GM18502 (cell line): Measurements from ENCODE around the gene SLX9.

ENCODE experiments used
- ATAC-seq: cut with Tn5 transposase; IDR thresholded peaks from one replicate; pipeline ENCODE4 v1.9.1; 2021; ENCODE audit warnings: mild to moderate bottlenecking; ENCODE audit not compliant: unreplicated experiment, poor library complexity

SLX9 gene, protein sequence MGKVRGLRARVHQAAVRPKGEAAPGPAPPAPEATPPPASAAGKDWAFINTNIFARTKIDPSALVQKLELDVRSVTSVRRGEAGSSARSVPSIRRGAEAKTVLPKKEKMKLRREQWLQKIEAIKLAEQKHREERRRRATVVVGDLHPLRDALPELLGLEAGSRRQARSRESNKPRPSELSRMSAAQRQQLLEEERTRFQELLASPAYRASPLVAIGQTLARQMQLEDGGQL

DNA sequence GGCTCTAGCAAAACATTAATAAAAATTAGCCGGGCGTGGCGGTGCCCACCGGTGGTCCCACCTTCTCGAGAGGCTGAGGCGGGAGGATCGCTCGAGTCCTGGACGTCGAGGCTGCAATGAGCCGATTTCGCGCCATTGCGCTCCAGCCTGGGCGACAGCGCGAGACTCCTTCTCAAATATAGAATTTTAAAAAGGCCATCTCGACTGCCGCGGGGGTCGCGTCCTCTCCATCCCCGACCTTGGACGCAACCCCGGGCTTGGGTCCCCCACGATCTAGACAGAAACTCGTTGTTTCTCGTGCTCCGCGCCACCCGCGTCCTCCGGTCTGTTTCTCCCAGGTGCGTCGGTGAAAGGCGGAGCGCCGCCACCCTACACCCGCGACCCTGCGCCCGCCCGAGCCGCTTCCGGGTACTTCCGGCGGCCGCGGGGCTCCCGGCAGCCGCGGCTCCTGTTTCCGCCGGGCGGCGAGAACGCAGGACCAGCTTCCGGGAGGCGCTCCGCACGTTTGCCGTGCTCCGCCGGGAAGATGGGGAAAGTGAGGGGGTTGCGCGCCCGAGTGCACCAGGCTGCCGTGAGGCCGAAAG lies at the start of gene SLX9:
Gene SLX9, plus strand, starts transcription at position 498 of the 584 bp plus-strand sequence. Its CDS starts 29 bp downstream, at position 527.
- peak; percentile 70 for ATAC-seq

- no peak for ATAC-seq
Measured at GRCh38 chr21:44890338-44890931, 49.4 kb upstream of the SLX9 start.

- no peak for ATAC-seq
Measured at GRCh38 chr21:44890961-44891541, 48.8 kb upstream of the SLX9 start.

GRCh38 chr21:44891631-44892031 lies 48.2 kb upstream of the SLX9 start:
- ATAC-seq = no peak

DNA sequence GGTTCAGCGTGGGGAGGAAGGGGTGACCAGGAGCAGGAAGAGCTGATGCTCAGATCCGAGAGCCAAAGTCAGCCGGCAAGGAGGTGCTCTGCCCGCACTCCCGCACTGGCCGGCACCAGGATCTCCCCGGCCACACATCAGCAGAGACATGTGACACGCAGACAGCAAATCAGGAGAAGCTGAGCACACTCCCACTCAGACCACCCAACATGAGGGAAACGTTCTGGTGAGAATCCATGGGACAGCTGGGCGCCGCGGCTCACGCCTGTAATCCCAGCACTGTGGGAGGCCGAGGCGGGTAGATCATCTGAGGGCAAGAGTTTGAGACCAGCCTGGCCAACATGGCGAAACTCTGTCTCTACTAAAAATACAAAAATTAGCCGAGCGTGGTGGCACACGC lies 47.7 kb upstream of the SLX9 start:
- no peak for ATAC-seq

DNA sequence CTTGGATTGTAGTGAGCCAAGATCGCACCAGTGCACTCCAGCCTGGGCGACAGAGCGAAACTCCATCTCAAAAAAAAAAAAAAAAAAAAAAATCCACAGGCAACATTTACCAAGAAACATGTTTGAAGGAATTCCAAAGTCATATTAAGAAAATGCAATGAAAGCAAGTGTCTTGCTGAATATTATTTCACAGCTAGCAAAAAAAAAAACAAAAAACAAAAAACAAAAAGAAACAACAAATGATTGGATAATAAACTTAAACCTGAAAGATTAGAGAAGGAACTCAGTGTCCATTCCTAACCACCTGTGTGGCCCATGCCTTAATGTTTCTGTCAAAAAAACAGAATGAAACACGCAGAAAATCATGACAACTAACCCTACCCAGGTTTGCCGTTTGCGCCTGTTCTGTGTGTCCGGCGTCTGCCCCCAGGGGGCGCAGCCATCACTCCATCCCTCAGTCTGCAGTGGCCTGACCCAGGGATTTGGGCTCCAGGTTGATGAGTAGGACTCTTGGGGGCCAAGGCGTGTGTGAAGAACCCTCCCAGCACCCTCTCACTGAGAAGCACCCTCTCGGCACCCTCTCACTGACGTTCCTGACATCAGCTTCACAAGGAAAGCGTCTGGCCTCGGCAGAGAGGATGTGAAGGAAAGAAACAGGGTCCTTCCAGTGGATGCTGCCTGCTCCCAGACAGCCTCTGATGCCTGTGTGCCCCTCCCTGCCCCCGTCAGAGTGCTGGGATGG lies 47.1 kb upstream of the SLX9 start:
- ATAC-seq = no peak

- no peak for ATAC-seq
Measured at GRCh38 chr21:44893278-44893556, 46.6 kb upstream of the SLX9 start.

DNA sequence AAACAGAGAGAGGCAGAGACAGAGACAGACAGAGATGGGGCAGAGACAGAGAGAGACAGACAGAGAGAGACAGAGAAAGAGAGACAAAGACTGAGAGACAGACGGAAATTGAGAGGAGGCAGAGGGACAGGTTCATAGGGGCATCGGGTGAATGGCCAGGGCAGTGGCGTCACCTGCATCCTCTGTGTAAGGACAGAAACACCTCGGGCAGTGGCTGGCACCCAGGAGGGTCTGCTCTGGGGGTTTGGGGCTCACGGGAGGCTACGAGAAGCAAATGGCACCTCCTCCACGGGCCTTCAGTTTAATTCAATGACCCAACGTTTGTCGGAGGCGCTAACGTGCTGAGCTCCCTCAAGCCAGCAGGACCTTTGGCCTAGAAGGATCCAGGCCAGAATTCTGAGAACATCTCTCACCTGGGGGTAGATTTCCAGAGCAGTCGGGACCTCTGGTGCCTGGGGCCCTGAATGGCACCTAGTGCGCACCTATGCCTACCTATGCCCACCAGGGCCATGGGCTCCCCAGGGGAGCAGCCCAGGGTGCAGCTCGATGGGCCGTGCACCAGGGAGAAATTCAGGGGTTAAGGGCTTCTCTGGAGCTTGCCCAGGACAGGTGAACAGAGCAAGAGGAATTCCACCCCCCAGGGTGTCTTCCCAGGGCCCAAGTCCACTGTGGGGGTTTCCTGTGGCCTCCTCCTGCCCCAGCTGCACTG lies 45.7 kb upstream of the SLX9 start:
- ATAC-seq = no peak

- no peak for ATAC-seq
Measured at GRCh38 chr21:44894687-44895302, 45.0 kb upstream of the SLX9 start.

- no peak for ATAC-seq
Measured at GRCh38 chr21:44895859-44896258, 44.0 kb upstream of the SLX9 start.

DNA sequence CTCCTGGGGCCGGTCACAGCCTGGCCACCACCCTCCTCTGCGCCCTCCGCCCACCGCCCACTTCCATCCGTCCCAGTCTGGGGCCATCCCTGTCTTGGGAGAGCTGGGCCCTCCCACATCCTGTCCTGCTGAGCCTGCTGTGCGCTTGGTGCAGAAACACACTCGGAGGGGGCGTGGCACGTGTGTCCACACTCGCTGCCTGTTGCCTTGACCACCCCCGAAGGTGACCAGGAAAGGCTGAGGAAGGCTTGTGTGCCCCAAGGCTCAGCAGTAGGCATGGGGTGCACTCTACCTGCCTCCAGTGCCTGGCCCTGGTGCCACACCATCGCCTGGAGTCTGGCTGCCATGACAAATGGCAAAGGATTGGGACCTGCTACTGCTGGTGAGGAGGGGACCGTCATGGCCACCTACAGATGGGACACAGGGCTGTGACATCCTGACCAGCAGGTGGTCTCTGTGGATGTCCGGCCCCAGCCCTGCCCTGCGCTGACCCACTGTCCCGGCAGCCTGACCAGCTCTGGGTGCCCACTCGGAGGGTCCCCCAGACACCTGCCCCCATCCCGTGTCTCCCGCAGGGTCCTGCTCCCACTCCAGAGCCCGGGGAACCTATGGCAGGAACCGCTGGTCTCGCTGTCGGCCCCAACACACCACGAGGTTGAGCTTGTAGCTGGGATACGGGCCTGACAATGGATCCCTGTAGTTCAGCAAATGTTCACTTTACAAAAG lies 43.1 kb upstream of the SLX9 start:
- no peak for ATAC-seq

GRCh38 chr21:44897326-44898010 lies 42.4 kb upstream of the SLX9 start:
- no peak for ATAC-seq

DNA sequence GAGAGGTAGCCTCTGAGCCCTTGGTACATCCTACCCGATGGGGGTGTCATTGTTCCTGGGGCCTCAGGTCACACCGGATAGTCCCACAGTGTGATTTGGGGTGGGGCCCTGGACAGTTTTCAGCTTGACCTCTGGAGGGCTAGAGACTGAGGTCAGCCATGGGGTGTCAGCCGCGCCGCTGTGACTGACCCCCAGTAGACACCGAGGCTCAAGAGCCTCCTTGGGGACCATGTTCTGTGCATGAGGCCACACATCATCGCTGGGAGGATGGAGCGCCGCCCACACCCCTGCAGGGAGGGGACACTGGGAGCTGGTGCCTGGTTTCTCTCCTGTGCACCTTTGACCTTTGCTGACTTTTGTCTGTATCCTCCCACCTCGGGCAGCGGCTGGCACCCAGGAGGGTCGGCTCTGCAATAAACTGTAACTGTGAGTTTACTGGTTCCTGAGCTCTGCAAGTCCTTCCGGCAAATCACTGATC lies 41.8 kb upstream of the SLX9 start:
- ATAC-seq = no peak

- ATAC-seq = no peak
Measured at GRCh38 chr21:44898851-44899767, 40.7 kb upstream of the SLX9 start.

DNA sequence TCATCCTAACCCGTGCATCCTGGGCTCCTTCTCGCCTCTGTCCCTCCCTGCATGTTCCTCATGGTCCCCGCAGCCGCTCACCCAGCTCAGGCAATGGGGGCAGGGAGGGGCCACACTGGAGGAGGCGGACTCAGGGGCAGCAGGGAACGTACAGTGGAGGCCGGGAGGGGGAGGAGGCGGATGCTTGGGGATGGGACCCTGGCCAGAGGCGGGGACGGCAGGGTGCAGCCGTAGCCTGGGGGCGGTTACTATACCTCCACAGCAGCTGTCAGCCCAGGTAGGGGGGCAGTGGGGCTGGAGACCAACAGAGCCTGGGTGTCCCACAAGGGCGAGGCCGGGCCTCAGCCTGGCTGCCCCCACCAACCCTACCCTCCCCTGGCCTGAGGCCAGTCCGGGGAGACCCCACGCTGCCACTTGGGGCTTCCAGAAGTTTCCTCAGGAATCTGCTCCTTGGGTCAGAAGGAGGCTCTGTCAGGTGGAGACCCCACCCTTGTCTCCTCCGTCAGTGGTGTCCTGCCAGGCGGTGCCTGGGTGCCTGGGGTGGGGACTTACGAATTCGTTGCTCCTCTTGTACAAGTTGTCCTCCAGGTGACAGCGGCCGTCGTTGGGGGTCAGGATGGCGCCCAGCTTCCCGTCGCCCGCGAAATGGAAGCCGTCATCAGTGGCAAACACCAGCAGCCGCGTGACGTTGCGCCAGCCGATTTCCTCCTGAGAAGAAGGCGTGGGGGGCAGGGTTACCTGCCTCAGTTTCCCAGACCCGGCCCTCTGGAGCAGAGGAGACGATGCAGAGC lies 39.9 kb upstream of the SLX9 start:
- no peak for ATAC-seq

DNA sequence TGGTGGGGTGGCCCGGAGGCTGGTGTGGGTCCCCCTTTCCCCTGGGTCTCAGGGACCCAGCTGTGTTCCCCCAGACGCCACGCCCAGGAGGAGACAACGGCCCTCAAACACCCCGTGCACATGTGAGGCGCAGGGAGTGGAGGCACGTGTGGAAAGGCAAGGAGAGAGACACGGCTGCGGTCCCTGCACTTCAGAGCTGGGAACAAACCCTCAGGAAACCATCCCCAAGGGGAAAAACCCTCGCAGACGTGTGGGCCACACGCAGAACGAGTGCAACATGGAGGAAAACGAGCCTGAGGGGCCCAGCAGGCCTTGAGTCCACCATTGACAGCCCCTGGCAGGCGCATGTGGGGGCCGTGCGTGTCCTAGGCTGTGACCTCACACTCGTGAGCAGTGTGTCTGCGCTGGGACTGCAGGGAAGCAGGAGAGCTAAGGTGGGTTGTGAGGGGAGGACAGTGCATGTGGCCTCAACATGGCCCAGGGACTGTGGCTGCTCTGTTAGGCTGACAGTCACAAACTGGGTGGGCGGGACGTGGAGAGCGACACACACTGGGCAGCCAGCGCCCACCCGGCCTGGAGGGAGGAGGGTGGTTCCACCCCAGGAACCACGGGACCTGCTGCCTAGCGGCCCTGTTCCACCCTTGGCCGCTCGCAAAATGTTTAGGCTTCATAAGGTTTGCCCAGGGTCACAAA lies 39.1 kb upstream of the SLX9 start:
- no peak for ATAC-seq
